GM12891 (cell line): Measurements from ENCODE around the gene FBP1.

Experiments used
- DNase-seq: peaks from one replicate; pipeline ENCODE4 v3.0.0; 2011; ENCODE audit warnings: low spot score; ENCODE audit not compliant: insufficient read length
- FAIRE-seq: peaks from 2 replicates; lab custom pipeline; 2011; peaks lifted over from hg19 to GRCh38; lab: Jason Lieb, UNC
- PAX5 ChIP-seq: IDR thresholded peaks from 2 replicates; pipeline ENCODE4 v1.6.1; 2011; ENCODE audit warnings: low read length, moderate library complexity, mild to moderate bottlenecking; ENCODE audit not compliant: insufficient read depth, severe bottlenecking
- POLR2A ChIP-seq: IDR thresholded peaks from 2 replicates; pipeline ENCODE4 v1.6.1; 2011; ENCODE audit warnings: low read depth, low read length, control low read depth
- POLR2AphosphoS5 ChIP-seq: IDR thresholded peaks from 2 replicates; pipeline ENCODE4 v1.6.1; 2011; ENCODE audit warnings: low read depth, low read length, control low read depth
- POU2F2 ChIP-seq: IDR thresholded peaks from 2 replicates; pipeline ENCODE4 v1.6.1; 2011; ENCODE audit warnings: low read depth, mild to moderate bottlenecking, control low read depth, low read length, moderate library complexity
- SPI1 ChIP-seq: IDR thresholded peaks from 2 replicates; pipeline ENCODE4 v1.6.1; 2011; ENCODE audit warnings: low read depth, low read length, control low read depth
- TAF1 ChIP-seq: IDR thresholded peaks from 2 replicates; pipeline ENCODE4 v1.6.1; 2011; ENCODE audit warnings: low read depth, low read length, control low read depth

The FBP1 gene

GRCh38 chr9:94644543-94644942, 5.2 kb upstream of the FBP1 start:
- no peak for DNase-seq
- TF ChIP-seq POU2F2, result no peak
- no peak for TF ChIP-seq SPI1
- no peak for TF ChIP-seq TAF1
- TF ChIP-seq PAX5, result no peak
- no peak for TF ChIP-seq POLR2A
- TF ChIP-seq POLR2AphosphoS5, result no peak
- FAIRE-seq, result peak; percentile 13

GRCh38 chr9:94643741-94644140, 4.4 kb upstream of the FBP1 start:
- TF ChIP-seq POU2F2 (no peak), PAX5 (no peak), SPI1 (no peak), TAF1 (no peak), POLR2A (no peak)
- no peak for DNase-seq
- no peak for FAIRE-seq

GRCh38 chr9:94643176-94643575, 3.9 kb upstream of the FBP1 start:
- TF ChIP-seq TAF1 (no peak), POLR2A (no peak), POU2F2 (no peak), POLR2AphosphoS5 (no peak), SPI1 (no peak), PAX5 (no peak)
- FAIRE-seq, result no peak
- DNase-seq, result no peak

GRCh38 chr9:94642501-94642900, 3.2 kb upstream of the FBP1 start:
- DNase-seq (no peak), FAIRE-seq (no peak)

GRCh38 chr9:94639999-94640376, 670 bp upstream of the FBP1 start:
- no peak for DNase-seq
- TF ChIP-seq POLR2A (no peak), PAX5 (no peak), SPI1 (no peak), TAF1 (no peak), POU2F2 (no peak), POLR2AphosphoS5 (no peak)
- no peak for FAIRE-seq

More at GRCh38 chr9:94642501-94642900, 3.2 kb upstream of the FBP1 start:
- TF ChIP-seq POU2F2 (no peak), SPI1 (no peak), PAX5 (no peak), TAF1 (no peak), POLR2AphosphoS5 (no peak), POLR2A (no peak)

GRCh38 chr9:94638335-94639060, 820 bp downstream of the FBP1 start:
- FAIRE-seq (no peak), DNase-seq (no peak)
- TF ChIP-seq SPI1, result no peak
- TF ChIP-seq POU2F2, result no peak
- no peak for TF ChIP-seq POLR2AphosphoS5
- no peak for TF ChIP-seq POLR2A
- TF ChIP-seq TAF1, result no peak
- no peak for TF ChIP-seq PAX5

- DNase-seq, result no peak
- TF ChIP-seq TAF1 (no peak), POLR2A (no peak), POU2F2 (no peak), SPI1 (no peak), PAX5 (no peak), POLR2AphosphoS5 (no peak)
- no peak for FAIRE-seq
Measured at GRCh38 chr9:94632737-94633136, 6.6 kb downstream of the FBP1 start.

- FAIRE-seq (no peak), DNase-seq (no peak)
- TF ChIP-seq POLR2AphosphoS5, result no peak
- no peak for TF ChIP-seq SPI1
- no peak for TF ChIP-seq PAX5
- no peak for TF ChIP-seq TAF1
- no peak for TF ChIP-seq POU2F2
- TF ChIP-seq POLR2A, result no peak
Measured at GRCh38 chr9:94631599-94631998, 7.7 kb downstream of the FBP1 start.

GRCh38 chr9:94630833-94631232, 8.5 kb downstream of the FBP1 start:
- DNase-seq (no peak), FAIRE-seq (no peak)
- no peak for TF ChIP-seq POU2F2
- no peak for TF ChIP-seq PAX5

- FAIRE-seq (no peak), DNase-seq (no peak)
- TF ChIP-seq PAX5, result no peak
- TF ChIP-seq POLR2AphosphoS5, result no peak
- TF ChIP-seq SPI1, result no peak
- no peak for TF ChIP-seq POLR2A
- TF ChIP-seq TAF1, result no peak
Measured at GRCh38 chr9:94630281-94630680, 9.0 kb downstream of the FBP1 start.
